ENCODE results near the gene TNK2. TPM values are rescaled to one million over a fixed set of nuclear protein-coding genes. Genes with fewer than 3 reads are reported as not detected.
"Not testable (repeated sequence)": the region's sequence is repeated elsewhere in the genome, so short reads cannot be mapped to it uniquely, and the experiment has no call there.

The TNK2 gene
- total RNA-seq, 1 donor from 2014 or later = 5.2 TPM

- DNase-seq (ENCODE audit: low read depth) = no peak
Observed at GRCh38 chr3:195916991-195917390, 8.6 kb upstream of the TNK2 start.

DNA sequence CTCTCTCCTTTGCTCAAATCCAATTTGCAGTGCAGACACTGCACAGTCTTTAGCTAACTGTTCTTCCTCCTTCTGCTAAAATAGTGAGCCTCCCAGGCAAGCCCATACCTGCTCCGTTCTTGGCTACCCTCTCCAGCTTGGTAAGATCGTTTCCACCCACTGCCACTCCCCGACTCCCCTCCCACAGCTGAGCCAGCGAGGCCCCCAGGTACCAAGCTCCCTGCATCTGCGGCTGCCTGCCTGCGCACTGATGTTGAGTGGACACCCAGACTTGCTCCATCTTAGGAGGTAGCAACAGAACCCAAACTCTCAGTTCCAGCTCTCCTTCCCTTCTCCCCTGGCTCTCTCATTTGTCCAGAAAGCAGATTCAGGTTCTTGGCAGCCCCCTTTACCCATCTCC is 7.9 kb upstream of the TNK2 start:
- no peak for DNase-seq (ENCODE audit: low read depth)

DNA sequence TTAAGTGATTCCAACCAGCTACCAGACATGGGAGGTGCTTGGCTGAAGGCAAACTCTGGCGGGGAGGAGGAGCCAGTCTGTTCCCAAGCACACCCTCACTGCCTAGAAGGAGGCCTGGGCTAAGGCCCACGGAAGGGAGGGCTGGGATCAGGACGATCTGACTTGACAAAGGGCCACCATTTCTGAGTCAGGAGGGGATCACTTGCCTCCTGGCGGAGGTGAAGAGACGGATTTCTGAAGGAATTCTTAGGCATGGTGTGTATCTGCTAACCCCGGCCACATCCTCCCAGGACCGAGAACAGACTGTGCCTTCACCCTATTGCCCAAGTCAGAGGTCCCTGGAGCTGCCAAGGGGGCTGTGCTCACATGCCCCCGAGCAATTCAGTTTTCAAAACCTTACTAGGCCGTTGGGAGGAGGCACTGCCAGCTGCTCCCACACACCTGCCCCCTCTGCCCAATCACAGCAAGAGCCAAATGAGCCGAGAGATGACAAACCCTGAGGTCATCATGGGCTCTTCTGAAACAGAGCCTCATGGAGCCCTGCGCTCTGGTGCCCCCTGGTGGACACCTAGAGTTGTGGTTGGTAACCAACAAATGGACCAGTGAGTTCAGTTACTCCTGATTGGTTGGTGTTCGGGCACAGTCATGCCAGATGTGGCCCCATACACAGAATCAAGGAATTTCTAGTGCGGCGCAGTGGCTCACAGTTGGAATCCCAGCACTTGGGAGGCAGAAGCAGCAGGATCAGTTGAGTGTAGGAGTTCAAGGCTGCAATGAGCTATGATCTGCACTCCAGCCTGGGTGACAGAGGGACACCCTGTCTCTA is 6.5 kb upstream of the TNK2 start:
- DNase-seq (ENCODE audit: low read depth) = peak; percentile 96

- not testable (repeated sequence) for DNase-seq (ENCODE audit: low read depth)
Observed at GRCh38 chr3:195914146-195914545, 5.8 kb upstream of the TNK2 start.

DNA sequence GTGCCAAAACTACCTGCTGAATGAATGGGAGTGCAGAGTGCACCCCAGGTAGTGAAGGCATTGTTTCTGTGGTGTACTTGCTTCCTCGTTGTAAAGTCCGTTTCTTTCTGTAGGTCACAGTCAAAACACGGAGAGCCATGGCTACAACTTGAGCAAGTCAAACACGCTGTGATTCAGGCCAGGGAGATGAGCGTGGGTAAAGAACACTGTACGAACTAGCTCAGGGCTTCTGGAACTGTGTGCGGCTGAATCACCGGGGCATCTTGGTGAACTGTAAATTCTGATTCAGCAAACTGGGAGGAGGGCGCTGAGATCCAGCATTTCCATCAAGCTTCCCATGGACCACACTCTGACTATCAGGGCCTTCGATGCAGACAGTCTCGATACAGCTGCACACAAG is 5.0 kb upstream of the TNK2 start:
- no peak for DNase-seq (ENCODE audit: low read depth)

DNA sequence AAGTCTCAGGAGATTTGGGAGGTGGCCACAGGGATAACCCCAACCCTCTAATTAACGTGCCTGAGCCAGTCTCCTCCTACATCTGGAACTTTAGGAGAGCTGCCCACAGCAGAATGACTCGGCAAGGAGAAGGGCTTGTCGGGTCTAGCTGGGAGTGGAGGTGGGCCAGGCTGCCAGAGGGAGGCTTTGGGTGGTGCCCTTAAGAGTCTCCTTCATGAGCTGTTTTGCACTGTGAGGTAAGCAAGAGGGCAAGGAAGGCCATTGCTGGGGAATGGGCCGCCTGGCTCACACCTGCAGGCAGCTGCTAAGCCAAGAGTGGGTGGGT is 3.6 kb upstream of the TNK2 start:
- no peak for DNase-seq (ENCODE audit: low read depth)

GRCh38 chr3:195911041-195911945 is 2.9 kb upstream of the TNK2 start:
- DNase-seq (ENCODE audit: low read depth) = no peak

DNA sequence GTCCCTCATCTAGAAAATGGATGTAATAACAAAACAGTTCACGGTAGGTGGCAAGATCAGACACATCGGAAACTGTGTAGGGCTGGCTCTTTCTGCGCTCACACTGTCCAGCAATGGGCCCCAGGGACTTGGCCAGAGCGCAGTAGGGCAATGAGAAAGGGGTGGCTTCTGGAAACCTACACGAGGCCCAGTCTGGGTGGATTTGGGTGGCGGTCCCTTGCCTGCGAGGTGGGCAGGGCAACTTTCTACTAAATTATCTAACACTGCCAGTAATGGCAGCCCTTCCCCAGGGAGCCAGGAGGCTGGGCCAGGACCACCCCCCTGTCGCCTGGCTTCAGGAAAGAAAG is 2.1 kb upstream of the TNK2 start:
- no peak for DNase-seq (ENCODE audit: low read depth)

DNA sequence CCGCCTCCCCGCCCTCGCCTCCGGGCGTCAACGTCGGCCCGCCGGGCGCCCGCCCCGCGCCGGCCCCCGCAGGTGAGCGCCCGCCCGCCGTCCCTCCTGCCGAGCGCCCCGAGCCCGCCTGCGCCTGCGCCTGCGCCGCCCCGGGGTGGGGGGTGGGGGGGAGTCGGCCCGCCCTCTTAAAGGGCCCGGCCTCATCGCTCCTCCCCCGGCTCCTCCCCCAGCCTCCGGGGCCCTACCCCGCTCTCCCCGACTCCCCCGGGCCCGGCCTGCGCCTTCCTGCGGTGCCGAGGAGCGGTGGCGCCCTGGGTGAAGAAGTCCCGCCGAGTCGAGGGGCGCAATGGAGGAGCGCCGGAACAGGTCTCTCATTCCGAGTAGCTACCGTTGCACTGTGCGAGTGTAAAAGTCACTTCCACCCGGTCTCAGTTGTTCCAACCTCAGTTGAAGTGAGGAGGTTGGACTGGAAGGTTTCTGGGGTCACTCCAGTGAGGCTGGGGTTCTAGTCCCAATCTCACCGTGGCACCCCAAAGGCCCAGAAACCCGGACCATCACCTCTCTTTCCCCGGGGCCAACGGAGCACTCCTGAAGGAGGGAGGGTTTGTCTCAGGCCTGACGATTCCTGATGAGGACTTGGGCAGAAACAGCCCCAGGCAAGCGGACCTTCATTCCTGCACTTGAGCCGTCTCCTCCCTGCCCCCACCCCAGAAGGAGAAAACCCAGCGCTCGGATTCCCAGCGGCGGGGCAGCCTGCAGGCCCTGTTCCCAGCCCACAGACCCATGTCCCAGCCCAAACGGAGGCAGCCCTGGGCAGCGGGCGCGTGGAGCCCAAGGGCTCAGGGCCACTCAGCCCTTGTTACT is 1.5 kb upstream of the TNK2 start:
- DNase-seq (ENCODE audit: low read depth) = no peak

DNA sequence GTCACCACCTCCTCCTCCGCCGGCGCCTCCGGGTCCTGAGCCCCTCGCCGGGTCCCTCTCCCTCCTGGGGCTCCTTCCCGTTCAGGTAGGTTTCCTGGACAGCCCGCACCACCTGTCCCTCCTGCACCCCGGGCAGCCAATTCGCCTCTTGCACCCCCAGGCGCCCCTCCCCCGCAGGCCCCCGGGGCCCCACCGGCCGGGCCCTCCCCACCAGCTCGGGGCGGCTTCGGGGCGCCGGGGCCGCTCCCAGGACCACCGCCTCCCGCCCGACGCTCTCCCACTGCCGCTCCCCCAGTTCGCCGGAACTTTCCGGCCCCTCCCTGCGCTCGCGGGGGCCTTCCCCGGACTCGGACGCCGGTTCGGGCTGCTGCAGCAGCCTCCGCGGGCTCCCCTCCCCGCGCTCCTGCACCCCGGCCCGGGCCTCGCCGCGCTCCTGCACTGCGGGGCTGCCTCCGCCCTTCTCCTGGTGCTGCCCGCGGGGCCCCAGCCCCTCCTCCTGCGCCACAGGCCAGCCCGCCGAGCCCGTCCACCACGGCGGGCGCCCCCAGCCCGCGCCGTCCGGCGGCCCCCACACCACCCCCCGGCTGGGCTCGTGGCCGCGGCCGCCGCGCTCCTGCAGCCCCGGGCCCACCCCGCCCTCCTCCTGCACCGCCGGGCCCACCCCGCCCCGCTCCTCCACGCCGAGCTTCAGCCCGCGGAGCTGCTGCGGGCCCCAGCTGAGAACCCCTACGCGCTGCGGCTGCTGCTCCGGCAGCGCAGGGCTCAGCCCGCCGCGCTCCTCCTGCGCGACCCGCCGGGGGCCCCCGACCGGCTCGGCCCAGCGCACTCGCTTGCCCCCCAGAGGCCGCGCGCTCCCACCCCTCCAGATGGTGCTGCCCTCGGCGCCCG is 587 bp upstream of the TNK2 start:
- DNase-seq (ENCODE audit: low read depth) = no peak

DNA sequence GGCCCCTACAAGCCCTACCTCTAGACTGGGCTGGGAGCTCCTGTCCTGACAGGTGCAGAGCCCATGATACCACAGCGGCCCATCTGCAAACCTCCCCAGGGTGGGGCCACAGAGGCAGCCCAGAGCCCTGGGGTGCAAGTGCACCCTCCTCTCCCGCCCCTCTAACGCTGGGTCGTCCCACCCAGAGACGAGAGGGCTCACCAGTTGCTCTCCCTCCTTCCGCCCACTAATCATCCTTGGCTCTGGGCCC is 742 bp downstream of the TNK2 start:
- no peak for DNase-seq (ENCODE audit: low read depth)

DNA sequence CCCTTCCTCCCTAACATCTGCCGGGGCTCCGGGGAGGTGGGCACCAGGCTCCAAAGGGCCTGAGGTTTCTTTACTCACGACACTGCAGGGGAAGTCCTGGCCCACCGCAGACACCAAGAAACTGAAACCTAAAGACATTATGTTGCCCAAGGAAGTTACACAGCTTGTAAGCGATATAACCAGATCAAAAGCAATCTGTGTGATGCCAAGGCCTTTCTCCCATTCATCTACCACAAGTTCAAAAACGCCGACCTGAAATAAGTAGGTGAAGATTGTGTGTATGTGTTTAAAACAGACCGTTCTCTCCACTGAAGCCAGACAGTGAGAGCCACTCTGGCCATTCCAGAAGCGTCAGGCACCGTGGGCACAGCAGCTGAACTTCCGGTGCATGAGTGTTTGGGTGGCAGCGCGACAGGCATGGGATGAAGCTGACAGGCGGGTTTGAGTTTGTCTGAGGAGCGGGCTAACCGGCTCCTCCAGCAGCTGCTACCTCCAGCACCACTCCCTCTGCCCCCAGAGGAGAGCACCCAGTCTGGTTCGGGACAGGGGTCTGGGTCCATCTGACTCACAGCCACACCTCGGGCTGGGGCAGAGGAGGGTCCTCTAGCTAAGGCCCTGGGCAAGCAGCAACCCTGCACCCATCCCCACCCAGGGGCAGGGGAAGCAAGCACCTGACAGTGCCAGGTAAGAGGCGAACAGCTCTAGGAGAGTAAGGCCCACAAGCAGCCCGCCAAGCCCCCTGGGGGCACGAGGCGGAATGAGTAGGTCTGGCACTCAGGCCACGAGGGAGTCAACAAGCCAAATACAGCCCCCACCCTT is 1.3 kb downstream of the TNK2 start:
- DNase-seq (ENCODE audit: low read depth) = no peak

GRCh38 chr3:195905970-195906864 is 2.1 kb downstream of the TNK2 start:
- DNase-seq (ENCODE audit: low read depth) = no peak

GRCh38 chr3:195904368-195904767 is 4.0 kb downstream of the TNK2 start:
- no peak for DNase-seq (ENCODE audit: low read depth)

DNA sequence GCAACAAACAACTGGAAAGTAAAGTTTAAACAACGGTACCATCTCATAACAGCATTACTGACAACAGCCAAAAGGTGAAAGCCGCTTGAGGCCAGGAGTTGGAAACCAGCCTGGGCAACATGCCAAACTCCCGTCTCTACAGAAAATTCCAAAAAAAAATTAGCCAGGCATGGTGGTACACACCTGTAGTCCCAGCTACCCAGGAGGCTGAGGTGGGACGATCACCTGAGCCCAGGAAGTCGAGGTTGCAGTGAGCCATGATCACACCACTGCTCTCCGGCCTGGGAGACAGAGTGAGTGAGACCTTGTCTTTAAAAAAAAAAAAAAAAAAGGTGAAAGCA is 4.4 kb downstream of the TNK2 start:
- no peak for DNase-seq (ENCODE audit: low read depth)

DNA sequence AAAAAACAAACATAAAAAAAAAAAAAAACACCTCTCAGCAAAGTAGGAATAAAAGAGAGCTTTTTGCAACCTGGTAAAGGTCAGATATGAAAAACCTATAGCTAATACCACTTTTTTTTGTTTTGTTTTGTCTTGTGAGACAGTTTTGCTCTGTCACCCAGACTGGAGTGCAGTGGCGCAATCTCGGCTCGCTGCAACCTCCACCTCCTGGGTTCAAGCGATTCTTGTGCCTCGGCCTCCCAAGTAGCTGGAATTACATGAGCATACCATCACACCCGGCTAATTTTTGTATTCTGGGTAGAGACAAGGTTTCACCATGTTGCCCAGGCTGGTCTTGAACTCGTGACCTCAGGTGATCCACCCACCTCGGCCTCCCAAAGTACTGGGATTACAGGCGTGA is 5.7 kb downstream of the TNK2 start:
- not testable (repeated sequence) for DNase-seq (ENCODE audit: low read depth)

- not testable (repeated sequence) for DNase-seq (ENCODE audit: low read depth)
Observed at GRCh38 chr3:195901836-195902585, 6.3 kb downstream of the TNK2 start.

GRCh38 chr3:195900436-195901355 is 7.7 kb downstream of the TNK2 start:
- DNase-seq (ENCODE audit: low read depth) = no peak

Measured in renal cortical epithelial cell (primary cell).